Measurements from ENCODE around the gene PEX14.
"Not testable (repeated sequence)": the region's sequence is repeated elsewhere in the genome, so short reads cannot be mapped to it uniquely, and the experiment has no call there.

PEX14 gene

GRCh38 chr1:10495952-10496351, 21.2 kb downstream of the PEX14 start:
- TF ChIP-seq, protein P1, sequence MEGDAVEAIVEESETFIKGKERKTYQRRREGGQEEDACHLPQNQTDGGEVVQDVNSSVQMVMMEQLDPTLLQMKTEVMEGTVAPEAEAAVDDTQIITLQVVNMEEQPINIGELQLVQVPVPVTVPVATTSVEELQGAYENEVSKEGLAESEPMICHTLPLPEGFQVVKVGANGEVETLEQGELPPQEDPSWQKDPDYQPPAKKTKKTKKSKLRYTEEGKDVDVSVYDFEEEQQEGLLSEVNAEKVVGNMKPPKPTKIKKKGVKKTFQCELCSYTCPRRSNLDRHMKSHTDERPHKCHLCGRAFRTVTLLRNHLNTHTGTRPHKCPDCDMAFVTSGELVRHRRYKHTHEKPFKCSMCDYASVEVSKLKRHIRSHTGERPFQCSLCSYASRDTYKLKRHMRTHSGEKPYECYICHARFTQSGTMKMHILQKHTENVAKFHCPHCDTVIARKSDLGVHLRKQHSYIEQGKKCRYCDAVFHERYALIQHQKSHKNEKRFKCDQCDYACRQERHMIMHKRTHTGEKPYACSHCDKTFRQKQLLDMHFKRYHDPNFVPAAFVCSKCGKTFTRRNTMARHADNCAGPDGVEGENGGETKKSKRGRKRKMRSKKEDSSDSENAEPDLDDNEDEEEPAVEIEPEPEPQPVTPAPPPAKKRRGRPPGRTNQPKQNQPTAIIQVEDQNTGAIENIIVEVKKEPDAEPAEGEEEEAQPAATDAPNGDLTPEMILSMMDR (IDR thresholded peaks at IDR 0.05; ENCODE audit: low read depth, low read length, missing control alignments): no peak
- DNase-seq (ENCODE audit: low read depth): no peak
- no peak overlapping the region for H3K4me3 ChIP-seq (ENCODE audit: low read depth, low read length)

DNA sequence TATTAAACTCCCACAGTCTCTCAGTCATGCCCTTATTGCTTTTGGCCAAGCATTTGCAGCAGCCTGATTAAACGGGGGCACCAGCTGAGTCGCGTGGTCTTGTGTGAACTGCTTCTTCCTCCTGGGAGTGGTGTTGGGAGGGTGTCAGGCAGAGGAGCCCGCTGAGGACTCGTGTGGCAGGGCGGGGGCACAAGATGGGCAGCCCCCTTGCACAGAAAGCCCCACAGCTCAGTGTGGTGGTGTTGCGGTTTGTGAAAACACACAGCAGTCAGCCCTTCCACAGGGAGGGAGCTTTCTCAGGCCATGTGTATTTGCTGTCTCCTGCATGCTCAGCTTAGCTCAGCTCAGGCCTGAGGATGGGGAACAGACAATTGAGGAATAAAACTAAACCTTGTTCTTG, 22.4 kb downstream of the PEX14 start:
- no peak for DNase-seq (ENCODE audit: low read depth)
- TF ChIP-seq, protein P1 (IDR thresholded peaks at IDR 0.05; ENCODE audit: low read depth, low read length, missing control alignments): no peak
- no peak overlapping the region for H3K4me3 ChIP-seq (ENCODE audit: low read depth, low read length)

- TF ChIP-seq, protein P1 (IDR thresholded peaks at IDR 0.05; ENCODE audit: low read depth, low read length, missing control alignments): no peak
- no peak overlapping the region for H3K4me3 ChIP-seq (ENCODE audit: low read depth, low read length)
Measured at GRCh38 chr1:10498231-10498630, 23.5 kb downstream of the PEX14 start.

DNA sequence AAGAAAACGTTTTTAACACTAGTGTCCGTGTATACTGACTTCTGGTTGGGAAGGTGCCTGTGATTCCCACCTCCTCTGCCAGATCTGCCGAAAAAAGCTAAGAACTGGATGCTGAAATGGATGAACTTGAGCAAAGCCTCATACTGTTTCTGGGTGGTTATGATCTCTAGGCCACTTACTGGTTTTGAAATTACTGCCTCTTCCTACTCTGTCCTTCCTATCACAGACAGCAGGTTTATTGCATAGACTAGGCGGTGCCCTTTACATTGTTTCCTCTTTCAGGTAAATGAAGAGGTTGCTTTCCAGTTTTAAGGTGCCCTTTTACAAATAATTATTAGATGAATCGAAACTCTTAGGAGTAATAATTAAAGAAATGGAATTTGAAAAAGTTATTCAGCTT, 27.5 kb downstream of the PEX14 start:
- no peak overlapping the region for H3K4me3 ChIP-seq (ENCODE audit: low read depth, low read length)
- TF ChIP-seq, protein P1 (IDR thresholded peaks at IDR 0.05; ENCODE audit: low read depth, low read length, missing control alignments): no peak
- DNase-seq (ENCODE audit: low read depth): no peak

More at GRCh38 chr1:10498231-10498630, 23.5 kb downstream of the PEX14 start:
- DNase-seq (ENCODE audit: low read depth): no peak

GRCh38 chr1:10504249-10504648, 29.5 kb downstream of the PEX14 start:
- no peak for DNase-seq (ENCODE audit: low read depth)
- TF ChIP-seq, protein P1 (IDR thresholded peaks at IDR 0.05; ENCODE audit: low read depth, low read length, missing control alignments): no peak
- H3K4me3 ChIP-seq (ENCODE audit: low read depth, low read length): no peak overlapping the region

DNA sequence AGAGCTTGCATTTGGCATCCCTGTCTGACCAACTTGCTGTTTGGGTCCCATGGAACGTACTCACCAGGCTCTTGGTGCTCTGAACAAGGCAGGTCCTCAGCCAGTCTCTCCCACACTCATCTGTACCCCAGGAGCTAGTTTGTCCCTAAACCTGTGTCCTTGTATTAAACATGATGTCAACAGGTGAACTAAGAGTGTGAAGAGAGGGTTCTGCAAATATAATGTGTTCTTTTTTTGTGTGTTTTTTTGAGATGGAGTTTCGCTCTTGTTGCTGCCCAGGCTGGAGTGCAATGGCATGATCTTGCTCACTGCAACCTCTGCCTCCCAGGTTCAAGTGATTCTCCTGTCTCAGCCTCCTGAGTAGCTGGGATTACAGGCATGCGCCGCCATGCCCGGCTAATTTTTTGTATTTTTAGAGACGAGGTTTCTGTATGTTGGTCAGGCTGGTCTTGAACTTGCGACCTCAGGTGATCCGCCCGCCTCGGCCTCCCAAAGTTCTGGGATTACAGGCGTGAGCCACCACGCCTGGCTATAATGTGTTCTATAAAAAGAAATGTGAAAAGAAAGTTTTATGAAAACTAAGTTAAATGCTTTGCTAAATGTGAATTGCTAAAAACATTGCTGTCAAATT, 31.4 kb downstream of the PEX14 start:
- DNase-seq (ENCODE audit: low read depth): not testable (repeated sequence)

GRCh38 chr1:10506677-10507047, 31.9 kb downstream of the PEX14 start:
- no peak for DNase-seq (ENCODE audit: low read depth)
- no peak overlapping the region for H3K4me3 ChIP-seq (ENCODE audit: low read depth, low read length)
- TF ChIP-seq, protein P1 (IDR thresholded peaks at IDR 0.05; ENCODE audit: low read depth, low read length, missing control alignments): no peak

More for the DNA sequence above, 31.4 kb downstream of the PEX14 start:
- not testable (repeated sequence) for H3K4me3 ChIP-seq (ENCODE audit: low read depth, low read length)

Data from GM12864 (cell line).